BE2C (cell line): ENCODE results near the gene ANGPTL2.
A peak's percentile ranks its signal among the peaks of the same experiment; 100 is the strongest.

Source experiments
- DNase-seq: peaks from one replicate; pipeline ENCODE4 v3.0.0-alpha.2; 2020
- H3K27me3 ChIP-seq: fragments of 250-450 bp; sonication (Bioruptor Pico); 2 replicates; pipeline ENCODE4 v1.5.1; 2020; ENCODE audit warnings: mild to moderate bottlenecking
- H3K36me3 ChIP-seq: fragments of 250-450 bp; sonication (Bioruptor Pico); 2 replicates; pipeline ENCODE4 v1.5.1; 2020; ENCODE audit warnings: mild to moderate bottlenecking
- H3K4me1 ChIP-seq: fragments of 250-450 bp; sonication (Bioruptor Pico); 2 replicates; pipeline ENCODE4 v1.5.1; 2020
- H3K4me3 ChIP-seq: 2 replicates; pipeline ENCODE4 v1.5.1; 2011; ENCODE audit warnings: low read depth, low read length
- H3K9me3 ChIP-seq: fragments of 250-450 bp; sonication (Bioruptor Pico); 2 replicates; pipeline ENCODE4 v1.5.1; 2020
- TF ChIP-seq, protein P1 (sequence below): IDR thresholded peaks from 2 replicates; pipeline ENCODE4 v1.5.1; 2012; ENCODE audit warnings: mild to moderate bottlenecking, low read depth, low read length

ANGPTL2 gene

DNA sequence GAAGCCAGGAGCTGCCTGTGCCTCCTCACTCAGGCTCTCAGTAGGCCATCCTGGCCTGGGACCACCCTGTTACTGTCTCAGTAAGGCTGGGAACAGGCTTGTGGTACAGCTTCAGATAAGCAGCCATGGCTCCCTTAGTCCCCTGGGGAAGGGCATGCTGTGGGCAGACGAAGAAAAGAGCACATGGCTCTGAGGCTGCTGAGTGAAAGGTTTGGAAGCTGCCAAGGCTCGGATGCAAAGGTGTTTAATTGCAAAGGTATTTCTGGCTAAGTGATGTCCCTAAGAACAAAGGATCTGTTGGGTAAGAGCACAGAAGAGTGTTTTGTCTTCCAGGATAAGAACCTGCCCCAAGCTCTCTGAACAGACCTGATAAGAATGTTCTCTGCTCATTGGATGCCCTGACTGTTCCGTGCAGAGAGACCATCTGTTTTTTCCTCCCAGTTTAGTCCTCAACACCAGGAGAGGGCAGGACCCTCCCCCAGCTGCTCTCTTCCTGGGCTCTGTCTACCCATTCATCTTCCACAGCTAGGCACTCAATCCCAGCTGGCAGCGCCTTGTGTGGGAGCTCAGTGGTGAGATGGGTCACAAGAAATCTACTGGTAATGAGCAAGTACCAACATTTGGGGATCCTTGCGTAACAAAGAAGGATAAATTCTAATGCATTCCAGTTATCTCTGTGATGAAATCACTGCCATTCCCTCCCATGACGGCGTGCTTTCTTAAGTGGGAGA is 17.7 kb downstream of the ANGPTL2 start:
- peak; percentile 80 for DNase-seq
- Histone ChIP-seq H3K4me3 (no peak overlapping the region), H3K9me3 (no peaks in the 10 kb centered on the region), H3K4me1 (peaks cover 16% of the 10 kb centered on the region), H3K27me3 (no peaks in the 10 kb centered on the region), H3K36me3 (peaks cover 4% of the 10 kb centered on the region)
- TF ChIP-seq, protein P1, sequence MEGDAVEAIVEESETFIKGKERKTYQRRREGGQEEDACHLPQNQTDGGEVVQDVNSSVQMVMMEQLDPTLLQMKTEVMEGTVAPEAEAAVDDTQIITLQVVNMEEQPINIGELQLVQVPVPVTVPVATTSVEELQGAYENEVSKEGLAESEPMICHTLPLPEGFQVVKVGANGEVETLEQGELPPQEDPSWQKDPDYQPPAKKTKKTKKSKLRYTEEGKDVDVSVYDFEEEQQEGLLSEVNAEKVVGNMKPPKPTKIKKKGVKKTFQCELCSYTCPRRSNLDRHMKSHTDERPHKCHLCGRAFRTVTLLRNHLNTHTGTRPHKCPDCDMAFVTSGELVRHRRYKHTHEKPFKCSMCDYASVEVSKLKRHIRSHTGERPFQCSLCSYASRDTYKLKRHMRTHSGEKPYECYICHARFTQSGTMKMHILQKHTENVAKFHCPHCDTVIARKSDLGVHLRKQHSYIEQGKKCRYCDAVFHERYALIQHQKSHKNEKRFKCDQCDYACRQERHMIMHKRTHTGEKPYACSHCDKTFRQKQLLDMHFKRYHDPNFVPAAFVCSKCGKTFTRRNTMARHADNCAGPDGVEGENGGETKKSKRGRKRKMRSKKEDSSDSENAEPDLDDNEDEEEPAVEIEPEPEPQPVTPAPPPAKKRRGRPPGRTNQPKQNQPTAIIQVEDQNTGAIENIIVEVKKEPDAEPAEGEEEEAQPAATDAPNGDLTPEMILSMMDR, result no peak

DNA sequence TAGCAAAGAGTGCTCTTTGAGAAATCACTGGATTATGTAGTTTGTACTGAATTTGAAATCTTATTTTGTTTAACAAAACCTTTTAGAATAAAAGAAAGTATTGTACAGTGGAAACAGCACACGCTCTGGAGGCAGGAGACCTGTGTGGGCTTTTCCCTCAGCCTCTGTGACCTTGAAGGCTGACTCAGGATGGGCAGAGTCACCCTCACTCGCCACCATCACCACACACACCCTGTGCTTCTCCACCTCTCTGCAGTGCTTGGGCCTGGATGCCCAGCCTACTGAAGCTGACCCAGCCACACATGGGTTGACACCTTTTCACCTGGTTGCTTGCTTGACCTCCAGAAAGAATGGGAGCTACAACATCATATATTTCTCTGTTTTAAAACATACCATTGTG is 19.6 kb downstream of the ANGPTL2 start:
- peaks cover 4% of the 10 kb centered on the region for H3K36me3 ChIP-seq
- no peaks in the 10 kb centered on the region for H3K27me3 ChIP-seq
- no peak for DNase-seq
- no peaks in the 10 kb centered on the region for H3K9me3 ChIP-seq
- TF ChIP-seq, protein P1, result no peak
- peaks cover 16% of the 10 kb centered on the region for H3K4me1 ChIP-seq
- no peak overlapping the region for H3K4me3 ChIP-seq

DNA sequence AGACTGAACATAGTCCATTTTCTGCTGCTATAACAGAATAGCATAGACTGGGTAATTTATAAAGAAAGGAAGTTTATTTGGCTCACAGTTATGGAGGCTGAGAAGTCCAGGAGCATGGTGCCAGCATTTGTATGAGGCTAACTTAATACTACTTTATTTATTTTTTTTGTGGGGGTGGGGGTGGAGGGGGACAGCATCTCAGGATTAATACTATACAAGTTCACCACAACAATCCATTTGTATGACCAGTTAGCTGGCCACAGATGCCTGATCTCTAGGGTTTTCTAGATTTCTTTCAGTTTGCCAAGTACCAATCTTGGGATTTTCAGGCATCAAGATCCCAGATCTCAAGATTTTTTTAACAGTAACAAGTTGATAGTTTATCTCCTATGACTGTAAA is 20.3 kb downstream of the ANGPTL2 start:
- H3K27me3 ChIP-seq, result no peaks in the 10 kb centered on the region
- H3K4me3 ChIP-seq, result no peak overlapping the region

DNA sequence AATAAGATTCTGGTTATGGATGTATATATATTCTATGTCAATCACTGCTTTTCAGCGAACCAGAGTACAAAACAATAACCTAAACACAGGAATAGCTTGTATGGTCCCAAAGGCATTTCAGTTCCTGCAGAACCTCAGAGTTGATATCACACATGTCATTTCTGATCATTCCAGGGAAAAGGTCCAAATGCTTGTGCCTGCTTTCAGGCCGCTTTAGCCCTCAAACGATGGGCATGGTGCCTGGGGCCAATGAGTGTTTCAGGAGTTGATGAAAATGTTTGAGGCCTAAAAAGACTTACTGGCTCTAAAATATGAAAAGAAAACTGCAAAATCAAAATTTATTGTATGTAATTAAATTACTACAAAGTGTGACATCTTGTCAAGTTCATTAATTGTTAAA is 22.8 kb downstream of the ANGPTL2 start:
- no peak for DNase-seq
- no peak overlapping the region for H3K4me3 ChIP-seq
- H3K36me3 ChIP-seq, result no peaks in the 10 kb centered on the region
- TF ChIP-seq, protein P1, result no peak
- no peaks in the 10 kb centered on the region for H3K27me3 ChIP-seq
- peaks cover 11% of the 10 kb centered on the region for H3K4me1 ChIP-seq
- no peaks in the 10 kb centered on the region for H3K9me3 ChIP-seq

More for the DNA sequence above, 20.3 kb downstream of the ANGPTL2 start:
- Histone ChIP-seq H3K4me1 (peaks cover 16% of the 10 kb centered on the region), H3K36me3 (peaks cover 4% of the 10 kb centered on the region), H3K9me3 (no peaks in the 10 kb centered on the region)
- TF ChIP-seq, protein P1, result no peak
- DNase-seq, result no peak

DNA sequence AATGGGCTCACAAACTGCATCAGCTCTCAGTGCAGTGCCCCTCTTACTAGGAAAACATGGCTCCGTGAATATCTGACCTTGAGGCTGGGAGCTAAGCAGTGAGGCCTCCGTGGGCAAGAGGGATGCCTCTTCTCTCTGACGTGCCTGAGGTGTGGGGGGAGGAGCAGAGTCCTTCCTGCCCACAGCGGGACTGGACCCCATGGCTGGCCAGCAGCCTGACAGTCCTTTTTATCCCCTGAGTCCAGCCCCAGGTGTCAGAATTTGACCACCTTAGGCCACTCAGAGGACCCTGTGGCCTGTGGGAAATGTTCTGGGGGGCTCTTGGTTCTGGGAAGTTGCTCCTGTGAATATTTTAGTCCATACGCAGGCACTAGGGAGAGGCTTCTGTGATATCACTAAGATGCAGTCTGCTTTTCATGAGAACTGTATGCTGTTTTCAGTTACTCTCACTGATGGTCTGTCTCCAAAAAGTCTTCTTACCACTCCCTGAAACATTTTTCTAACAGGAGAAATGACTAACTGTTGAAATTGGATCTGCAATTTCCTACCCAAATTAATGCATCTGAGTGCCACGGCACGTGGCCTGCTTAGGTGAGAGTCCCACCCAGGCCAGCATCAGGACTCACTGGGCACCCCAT is 23.4 kb downstream of the ANGPTL2 start:
- TF ChIP-seq, protein P1, result no peak
- H3K27me3 ChIP-seq, result no peaks in the 10 kb centered on the region

DNA sequence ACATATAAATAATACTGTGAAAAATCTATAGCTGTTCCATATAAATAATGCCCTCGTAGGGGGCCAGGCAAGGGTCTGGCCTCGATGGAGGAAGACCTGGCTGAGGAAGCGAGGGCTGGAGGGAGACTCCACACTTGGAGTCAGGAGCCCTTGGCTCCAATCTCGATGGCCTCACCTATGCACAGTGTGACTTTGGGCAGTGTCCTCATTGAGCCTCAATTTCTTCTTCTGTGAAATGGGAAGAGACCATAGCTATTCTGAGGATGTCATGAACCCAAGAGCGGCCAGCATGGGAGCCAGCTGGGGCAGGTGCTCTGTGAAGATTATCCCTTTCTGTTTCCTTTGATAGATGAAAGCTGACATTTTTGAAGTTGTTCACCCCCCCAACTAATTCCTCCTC is 24.8 kb downstream of the ANGPTL2 start:
- Histone ChIP-seq H3K36me3 (no peaks in the 10 kb centered on the region), H3K4me3 (no peak overlapping the region), H3K27me3 (no peaks in the 10 kb centered on the region), H3K4me1 (no peaks in the 10 kb centered on the region), H3K9me3 (no peaks in the 10 kb centered on the region)
- TF ChIP-seq, protein P1, result no peak
- DNase-seq, result no peak

More for the DNA sequence above, 23.4 kb downstream of the ANGPTL2 start:
- Histone ChIP-seq H3K4me3 (no peak overlapping the region), H3K4me1 (peaks cover 5% of the 10 kb centered on the region), H3K9me3 (no peaks in the 10 kb centered on the region), H3K36me3 (no peaks in the 10 kb centered on the region)
- DNase-seq, result no peak
